Prostate gland (tissue), 2 donors: Measurements from ENCODE around the gene SELENOW.

ENCODE experiments used
- POLR2AphosphoS5 ChIP-seq: sonication (generic); formaldehyde crosslinking; IDR thresholded peaks from one replicate; pipeline ENCODE4 v1.6.1; 2017; ENCODE audit warnings: antibody characterized with exemption
- TF ChIP-seq, protein P1 (sequence below), 4 experiments: fragments of 200-600 bp in 2 of 4; fragments of 450-650 bp in 2 of 4; sonication (generic) in 2 of 4; IDR thresholded peaks; 1 replicate in 3 of 4; 2 replicates in 1 of 4; pipeline ENCODE4 v1.5.1; 2016 to 2019; ENCODE audit warnings: antibody characterized with exemption in 4 of 4, mild to moderate bottlenecking in 2 of 4, moderate library complexity in 2 of 4

DNA sequence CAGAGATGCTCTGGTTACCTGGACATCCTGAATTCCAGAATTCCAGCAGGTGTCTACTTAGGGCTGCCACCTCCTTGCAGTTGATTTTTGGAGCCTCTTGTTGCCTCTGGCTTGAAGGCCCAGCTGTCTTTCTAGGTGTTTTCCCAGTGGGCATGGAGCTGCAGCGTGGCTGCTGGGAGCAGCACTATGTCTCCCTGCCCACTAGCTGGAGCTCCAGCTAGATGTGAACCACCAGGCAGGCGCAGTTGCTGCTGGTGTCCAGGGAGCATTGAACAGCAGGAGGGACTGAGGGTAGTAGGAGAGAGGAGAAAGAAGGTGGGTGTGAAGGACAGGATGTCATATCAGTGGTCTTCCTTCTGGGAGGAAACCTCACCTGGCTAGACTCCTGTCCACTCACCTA is 9.9 kb upstream of the SELENOW start:
- TF ChIP-seq, protein P1, sequence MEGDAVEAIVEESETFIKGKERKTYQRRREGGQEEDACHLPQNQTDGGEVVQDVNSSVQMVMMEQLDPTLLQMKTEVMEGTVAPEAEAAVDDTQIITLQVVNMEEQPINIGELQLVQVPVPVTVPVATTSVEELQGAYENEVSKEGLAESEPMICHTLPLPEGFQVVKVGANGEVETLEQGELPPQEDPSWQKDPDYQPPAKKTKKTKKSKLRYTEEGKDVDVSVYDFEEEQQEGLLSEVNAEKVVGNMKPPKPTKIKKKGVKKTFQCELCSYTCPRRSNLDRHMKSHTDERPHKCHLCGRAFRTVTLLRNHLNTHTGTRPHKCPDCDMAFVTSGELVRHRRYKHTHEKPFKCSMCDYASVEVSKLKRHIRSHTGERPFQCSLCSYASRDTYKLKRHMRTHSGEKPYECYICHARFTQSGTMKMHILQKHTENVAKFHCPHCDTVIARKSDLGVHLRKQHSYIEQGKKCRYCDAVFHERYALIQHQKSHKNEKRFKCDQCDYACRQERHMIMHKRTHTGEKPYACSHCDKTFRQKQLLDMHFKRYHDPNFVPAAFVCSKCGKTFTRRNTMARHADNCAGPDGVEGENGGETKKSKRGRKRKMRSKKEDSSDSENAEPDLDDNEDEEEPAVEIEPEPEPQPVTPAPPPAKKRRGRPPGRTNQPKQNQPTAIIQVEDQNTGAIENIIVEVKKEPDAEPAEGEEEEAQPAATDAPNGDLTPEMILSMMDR (IDR thresholded peaks at IDR 0.05): no peak
- no peak for TF ChIP-seq POLR2AphosphoS5
